ENCODE data around the gene CLCA2.

DNA sequence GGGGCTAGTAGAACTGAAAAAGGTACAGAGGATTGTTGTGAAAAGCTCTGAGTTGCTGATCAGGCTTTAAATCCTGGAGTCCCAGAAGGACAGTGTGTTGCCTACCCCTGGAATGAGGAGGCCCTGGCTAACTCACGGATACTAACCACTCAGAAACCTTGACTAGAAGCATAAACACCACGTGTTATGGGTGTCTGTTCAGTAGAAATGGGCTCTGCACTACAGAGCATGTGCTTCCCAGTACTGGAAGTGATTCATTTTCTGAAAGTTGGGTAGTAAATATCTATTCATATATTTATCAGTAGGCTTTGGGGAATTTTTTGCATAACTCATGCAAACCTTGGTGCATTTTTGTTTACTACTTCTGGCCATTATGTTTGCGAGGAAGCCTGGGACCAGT is 29.7 kb downstream of the CLCA2 start:
- TF ChIP-seq CTCF (IDR thresholded peaks at IDR 0.05) (no peak), EZH2 (IDR thresholded peaks at IDR 0.05; ENCODE audit: borderline replicate concordance, insufficient read depth, low read depth, low read length, poor library complexity, severe bottlenecking) (no peak)

All from B cell (primary cell).